HCT116 (cell line): ENCODE data around the gene OBP2B.

Experiments
- CEBPB ChIP-seq: IDR thresholded peaks from 2 replicates; pipeline ENCODE4 v1.6.1; 2012; ENCODE audit warnings: low read depth
- CTCF ChIP-seq, 3 experiments: fragments of 200-600 bp in 1 of 3; sonication (generic) in 1 of 3; IDR thresholded peaks in 2 of 3; conservative IDR thresholded peaks in 1 of 3; 2 replicates each; pipeline ENCODE4 v1.5.1; 2012 to 2017; ENCODE audit warnings: low read depth in 2 of 3, low read length in 2 of 3, antibody characterized with exemption in 1 of 3, borderline replicate concordance in 1 of 3, control low read depth in 1 of 3, mild to moderate bottlenecking in 1 of 3, mixed read lengths in 1 of 3, mixed run types in 1 of 3, moderate library complexity in 1 of 3; ENCODE audit not compliant: insufficient read depth in 1 of 3
- EZH2phosphoT487 ChIP-seq: fragments of 200-600 bp; IDR thresholded peaks from 2 replicates; pipeline ENCODE4 v1.6.1; 2018; ENCODE audit warnings: antibody characterized with exemption, borderline replicate concordance
- FOSL1 ChIP-seq: IDR thresholded peaks from 2 replicates; pipeline ENCODE4 v1.6.1; 2012; ENCODE audit warnings: low read depth
- POLR2A ChIP-seq: IDR thresholded peaks from 2 replicates; pipeline ENCODE4 v1.7.0; 2011; ENCODE audit warnings: borderline replicate concordance; ENCODE audit not compliant: insufficient read depth, insufficient read length; ENCODE audit errors: extremely low read depth
- POLR2AphosphoS5 ChIP-seq: IDR thresholded peaks from 2 replicates; pipeline ENCODE4 v1.6.1; 2011; ENCODE audit warnings: mild to moderate bottlenecking, low read depth, low read length, moderate library complexity

DNA sequence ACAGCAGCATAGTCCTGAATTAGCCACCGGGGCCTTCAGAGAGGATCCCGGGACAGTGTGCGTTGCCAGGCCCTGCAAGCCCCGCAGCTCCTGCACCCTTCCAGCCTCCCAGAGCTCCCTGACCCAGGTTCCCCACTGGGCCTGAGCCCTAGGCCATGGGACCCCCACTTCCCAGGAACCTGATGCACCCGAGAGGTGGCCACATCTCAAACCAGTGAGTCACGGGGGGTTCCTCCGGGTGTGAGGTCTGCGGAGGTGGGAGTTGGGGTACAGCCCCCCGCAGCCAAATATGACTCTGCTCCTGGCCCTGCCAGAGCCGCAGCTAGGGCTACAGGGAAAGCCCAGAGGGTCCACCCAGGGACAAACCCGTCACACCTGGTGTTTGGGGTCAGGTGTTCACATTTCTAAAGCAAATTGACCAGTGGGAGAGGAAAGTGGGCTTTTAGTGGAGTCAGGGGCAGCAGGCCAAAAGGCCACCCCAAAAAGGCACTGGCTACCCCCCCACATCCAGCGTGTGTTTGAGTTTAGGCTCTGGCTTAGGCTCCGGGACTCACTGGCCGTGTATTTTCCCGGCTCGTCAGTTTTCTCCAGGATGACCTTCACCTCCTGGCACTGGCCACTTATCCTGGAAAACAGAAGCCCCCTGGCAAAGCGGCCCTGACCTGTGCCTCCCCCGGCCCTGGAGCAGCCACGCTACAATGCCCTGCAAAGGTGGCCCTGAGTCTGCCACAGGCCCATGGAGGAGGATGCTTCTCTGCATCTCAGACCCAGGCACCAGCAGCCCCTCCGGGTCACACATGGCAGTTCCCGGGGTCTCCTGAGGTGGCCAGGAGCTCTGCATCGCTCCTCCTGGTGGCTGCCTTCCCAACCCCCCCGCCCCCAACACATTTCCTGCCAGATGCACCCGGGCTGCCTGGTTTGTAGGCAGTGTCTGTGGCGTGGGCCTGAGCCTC is 17.4 kb upstream of the OBP2B start:
- no peak for TF ChIP-seq POLR2AphosphoS5
- TF ChIP-seq POLR2A = no peak
- TF ChIP-seq FOSL1 = no peak
- TF ChIP-seq EZH2phosphoT487 = no peak
- no peak for TF ChIP-seq CTCF (IDR thresholded peaks at IDR 0.05 in 2 of 3, conservative IDR thresholded peaks at IDR 0.05 in 1 of 3; ENCODE audit: borderline replicate concordance in 1 of 3, insufficient read depth in 1 of 3, low read depth in 2 of 3, low read length in 2 of 3)
- no peak for TF ChIP-seq CEBPB
